ENCODE measurements around the gene RANBP17. TPM values are rescaled to one million over a fixed set of nuclear protein-coding genes. Genes with fewer than 3 reads are reported as not detected.

RANBP17 gene
- total and polyA plus RNA-seq, 2 donors (not counting 1 experiment from before 2014, with no cell fraction given): not detected

- no peak for TF ChIP-seq EZH2 (IDR thresholded peaks at IDR 0.05; ENCODE audit: borderline replicate concordance, insufficient read depth, low read depth, low read length, poor library complexity, severe bottlenecking)
- TF ChIP-seq CTCF (IDR thresholded peaks at IDR 0.05): no peak
- H3K9me3 ChIP-seq (ENCODE audit: control extremely low read depth in 1 of 3, control insufficient read depth in 2 of 3, insufficient read depth in 1 of 3, low read length in 2 of 3): peaks cover 0 to 5% (median 0%) of the 10 kb centered on the region in 3 donors
- H3K4me3 ChIP-seq (ENCODE audit: control extremely low read depth in 1 of 5, extremely low read depth in 1 of 5, insufficient read depth in 1 of 5, low read depth in 2 of 5, low read length in 4 of 5): no peak overlapping the region
- no peak overlapping the region for H3K4me3 Mint-ChIP-seq
- WGBS (ENCODE audit: insufficient coverage): no CpG with 5 or more reads among the region's 3 CpGs
- H3K36me3 ChIP-seq (replicated peaks in 1 of 2; ENCODE audit: control extremely low read depth in 1 of 2, control insufficient read depth in 1 of 2, extremely low read depth in 1 of 2, insufficient read depth in 2 of 2, low read length in 1 of 2): no peaks in the 10 kb centered on the region
- DNase-seq (no peak), ATAC-seq (ENCODE audit: low read depth) (no peak)
- H3K4me1 ChIP-seq (ENCODE audit: control insufficient read depth in 2 of 2, insufficient read depth in 2 of 2, low read length in 2 of 2): no peaks in the 10 kb centered on the region
- H3K27me3 ChIP-seq (replicated peaks in 1 of 4; ENCODE audit: control extremely low read depth in 1 of 4, control insufficient read depth in 3 of 4, insufficient read depth in 4 of 4, low read length in 3 of 4): no peaks in the 10 kb centered on the region
- no peak overlapping the region for H2AFZ ChIP-seq (ENCODE audit: insufficient read depth, low read depth, low read length, poor library complexity, severe bottlenecking)
- no peaks in the 10 kb centered on the region for H3K79me2 ChIP-seq (ENCODE audit: control insufficient read depth, insufficient read depth, low read length)
- H3K4me2 ChIP-seq (replicated peaks; ENCODE audit: low read depth, low read length, poor library complexity, severe bottlenecking): no peak overlapping the region
- H3K27me3 Mint-ChIP-seq: no peaks in the 10 kb centered on the region
- intact Hi-C loops (cut with micrococcal nuclease): no loop called here
- H3K9ac ChIP-seq (ENCODE audit: low read length): no peak overlapping the region
- H3K27ac Mint-ChIP-seq: no peak overlapping the region
- peaks cover 7% of the 10 kb centered on the region for H3K9me3 Mint-ChIP-seq (ENCODE audit: insufficient read depth)
- H4K20me1 ChIP-seq (ENCODE audit: control insufficient read depth, insufficient read depth, low read length, poor library complexity, severe bottlenecking): no peaks in the 10 kb centered on the region
- H3K27ac ChIP-seq (ENCODE audit: low read length in 2 of 2): no peak overlapping the region
- ChIA-PET CTCF (no interaction called here), POLR2A (no interaction called here)
- H3K4me1 Mint-ChIP-seq: no peaks in the 10 kb centered on the region
These were observed 232.5 kb downstream of the RANBP17 start for GRCh38 chr5:171094356-171094755.

- Histone ChIP-seq H2AFZ (ENCODE audit: insufficient read depth, low read depth, low read length, poor library complexity, severe bottlenecking) (no peak overlapping the region), H3K4me2 (replicated peaks; ENCODE audit: low read depth, low read length, poor library complexity, severe bottlenecking) (no peak overlapping the region), H3K27me3 (replicated peaks in 1 of 4; ENCODE audit: control extremely low read depth in 1 of 4, control insufficient read depth in 3 of 4, insufficient read depth in 4 of 4, low read length in 3 of 4) (no peaks in the 10 kb centered on the region), H3K9ac (ENCODE audit: low read length) (no peak overlapping the region), H3K79me2 (ENCODE audit: control insufficient read depth, insufficient read depth, low read length) (no peaks in the 10 kb centered on the region), H4K20me1 (ENCODE audit: control insufficient read depth, insufficient read depth, low read length, poor library complexity, severe bottlenecking) (no peaks in the 10 kb centered on the region), H3K4me1 (ENCODE audit: control insufficient read depth in 2 of 2, insufficient read depth in 2 of 2, low read length in 2 of 2) (no peaks in the 10 kb centered on the region), H3K4me3 (ENCODE audit: control extremely low read depth in 1 of 5, extremely low read depth in 1 of 5, insufficient read depth in 1 of 5, low read depth in 2 of 5, low read length in 4 of 5) (no peak overlapping the region), H3K9me3 (ENCODE audit: control extremely low read depth in 1 of 3, control insufficient read depth in 2 of 3, insufficient read depth in 1 of 3, low read length in 2 of 3) (peaks cover 0 to 11% (median 0%) of the 10 kb centered on the region in 3 donors), H3K36me3 (replicated peaks in 1 of 2; ENCODE audit: control extremely low read depth in 1 of 2, control insufficient read depth in 1 of 2, extremely low read depth in 1 of 2, insufficient read depth in 2 of 2, low read length in 1 of 2) (no peaks in the 10 kb centered on the region), H3K27ac (ENCODE audit: low read length in 2 of 2) (no peak overlapping the region)
- intact Hi-C loops (cut with micrococcal nuclease): no loop called here
- ATAC-seq (ENCODE audit: low read depth) (no peak), DNase-seq (no peak)
- CTCF ChIA-PET: no interaction called here
- no peak overlapping the region for H3K27ac Mint-ChIP-seq
- no peak overlapping the region for H3K4me3 Mint-ChIP-seq
- no peak for TF ChIP-seq CTCF (IDR thresholded peaks at IDR 0.05)
- TF ChIP-seq EZH2 (IDR thresholded peaks at IDR 0.05; ENCODE audit: borderline replicate concordance, insufficient read depth, low read depth, low read length, poor library complexity, severe bottlenecking): no peak
- POLR2A ChIA-PET: no interaction called here
- WGBS (ENCODE audit: insufficient coverage): 86% methylated on average over 11 of the region's 11 CpGs
- no peaks in the 10 kb centered on the region for H3K4me1 Mint-ChIP-seq
- no peaks in the 10 kb centered on the region for H3K27me3 Mint-ChIP-seq
- peaks cover 6% of the 10 kb centered on the region for H3K9me3 Mint-ChIP-seq (ENCODE audit: insufficient read depth)
These were observed 241.2 kb downstream of the RANBP17 start for GRCh38 chr5:171102877-171103610.
